ENCODE data around the gene PCSK5. TPM values are rescaled to one million over a fixed set of nuclear protein-coding genes. Genes with fewer than 3 reads are reported as not detected.

The PCSK5 gene
- total and polyA plus RNA-seq, 2 of the 8 experiments (the other 6 are each of a cell fraction or from before 2014, with no cell fraction given), result 5.5 to 10.7 TPM

- Histone ChIP-seq H3K36me3 (ENCODE audit: control insufficient read depth in 2 of 4, insufficient read depth in 4 of 4, low read length in 3 of 4) (no peaks in the 10 kb centered on the region; a peak in 1 of 8 replicates), H3K79me1 (ENCODE audit: low read depth, low read length) (no peaks in the 10 kb centered on the region), H3K14ac (ENCODE audit: insufficient read length) (no peak overlapping the region), H2BK120ac (replicated peaks; ENCODE audit: low read depth, low read length) (no peak overlapping the region), H2AK5ac (ENCODE audit: low read depth, low read length) (no peak overlapping the region), H2BK15ac (ENCODE audit: low read length) (no peak overlapping the region), H3K4me3 (ENCODE audit: extremely low read depth in 1 of 4, insufficient read depth in 2 of 4, low read depth in 3 of 4, low read length in 4 of 4) (no peak overlapping the region), H2BK5ac (ENCODE audit: low read depth, low read length) (no peak overlapping the region), H4K5ac (ENCODE audit: insufficient read length, low read depth, low read length) (no peak overlapping the region), H3K27ac (ENCODE audit: low read depth, low read length) (no peak overlapping the region), H3K27me3 (replicated peaks in 1 of 4; ENCODE audit: control insufficient read depth in 3 of 4, extremely low read depth in 1 of 4, insufficient read depth in 3 of 4, low read length in 3 of 4) (no peaks in the 10 kb centered on the region), H4K91ac (replicated peaks; ENCODE audit: insufficient read length, low read length) (no peak overlapping the region), H3K23me2 (ENCODE audit: low read depth, low read length) (no peaks in the 10 kb centered on the region), H3K56ac (replicated peaks; ENCODE audit: insufficient read length, low read depth, low read length) (no peak overlapping the region), H3K18ac (ENCODE audit: extremely low read depth, low read length) (no peak overlapping the region), H3K9me3 (ENCODE audit: insufficient read depth in 2 of 2, low read depth in 1 of 2, low read length in 1 of 2) (peaks cover 3% of the 10 kb centered on the region in 2 experiments; a peak in 1 of 4 replicates), H3K79me2 (ENCODE audit: control insufficient read depth in 1 of 2, insufficient read depth in 2 of 2, low read length in 2 of 2) (no peaks in the 10 kb centered on the region), H3K9ac (replicated peaks in 1 of 4; ENCODE audit: extremely low read depth in 1 of 4, low read depth in 3 of 4, low read length in 3 of 4) (no peak overlapping the region), H3K4me1 (replicated peaks in 1 of 4; ENCODE audit: control insufficient read depth in 3 of 4, insufficient read depth in 4 of 4, low read length in 3 of 4) (no peaks in the 10 kb centered on the region), H4K8ac (ENCODE audit: extremely low read depth, insufficient read depth, low read length) (no peak overlapping the region), H3K4me2 (ENCODE audit: insufficient read depth in 1 of 2, low read depth in 2 of 2, low read length in 2 of 2) (no peak overlapping the region), H3K23ac (ENCODE audit: insufficient read length) (no peak overlapping the region), H3K4ac (replicated peaks; ENCODE audit: insufficient read length, low read depth, low read length) (no peak overlapping the region), H4K20me1 (replicated peaks in 1 of 2; ENCODE audit: control insufficient read depth in 1 of 2, insufficient read depth in 2 of 2, low read length in 2 of 2) (no peaks in the 10 kb centered on the region), H2AFZ (ENCODE audit: low read length) (no peak overlapping the region), H2BK20ac (ENCODE audit: low read length) (no peak overlapping the region), H2BK12ac (ENCODE audit: low read depth, low read length) (no peak overlapping the region)
- ChIA-PET CTCF (ENCODE audit: partially characterized antibody) (no interaction called here), POLR2A (ENCODE audit: partially characterized antibody) (no interaction called here)
- DNase-seq (ENCODE audit: low read depth in 1 of 2, low spot score in 2 of 2), result no peak
- 82% methylated on average over 1 of the region's 1 CpG; no CpG with 5 or more reads in 1 of the 2 experiments for WGBS, 2 experiments (ENCODE audit: extremely low coverage in 1 of 2, insufficient coverage in 1 of 2, insufficient read length in 1 of 2, insufficient replicate concordance in 2 of 2, low coverage in 1 of 2, low lambda C conversion rate in 2 of 2, missing lambda C conversion rate in 1 of 2)
- FAIRE-seq, result no peak
- TF ChIP-seq POLR2A (IDR thresholded peaks at IDR 0.05; ENCODE audit: control extremely low read depth in 1 of 2, low read depth in 2 of 2, low read length in 2 of 2), result no peak
These were observed 197.5 kb downstream of the PCSK5 start for GRCh38 chr9:76087976-76088375.
